Activated CD4-positive, CD25-positive, alpha-beta regulatory T cell treated with anti-CD3 and anti-CD28 coated beads, Interleukin-2, amount 50 U/mL, for 24 hours (primary cell): ENCODE data around the gene TMA7B.
A peak's percentile ranks its signal among the peaks of the same experiment; 100 is the strongest.

Source experiments
- ATAC-seq, 2 donors: fragments of 150-1000 bp; cut with Tn5 transposase; one replicate each; pipeline ENCODE4 v1.10.0; 2021; ENCODE audit warnings: mild to moderate bottlenecking in 1 of 2, moderate library complexity in 1 of 2

The TMA7B gene

GRCh38 chr22:39933741-39934140, 26.5 kb upstream of the TMA7B start:
- no peak for ATAC-seq

- ATAC-seq = no peak
Observed at GRCh38 chr22:39935116-39935515, 25.1 kb upstream of the TMA7B start.

GRCh38 chr22:39935612-39936011, 24.6 kb upstream of the TMA7B start:
- no peak for ATAC-seq

- no peak for ATAC-seq
Observed at GRCh38 chr22:39936523-39937145, 23.6 kb upstream of the TMA7B start.

DNA sequence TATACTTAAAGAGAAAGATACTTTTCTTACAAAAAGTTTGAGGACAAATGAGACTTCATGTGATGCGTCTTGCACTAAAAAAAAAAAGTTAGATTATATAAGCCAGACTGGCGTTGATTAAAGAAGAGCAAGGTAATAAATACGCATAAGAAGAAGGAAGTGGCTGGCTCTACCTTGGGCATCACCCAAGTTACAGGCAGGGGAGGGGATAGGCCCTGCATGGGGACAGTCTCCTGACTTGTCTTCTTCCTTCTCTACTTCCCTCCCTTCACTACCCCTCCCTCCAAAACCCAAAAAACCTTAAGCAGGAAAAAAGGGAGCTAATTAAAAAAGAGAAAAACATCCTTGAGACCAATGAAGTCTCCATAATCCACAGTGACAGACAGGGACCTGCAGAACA, 22.3 kb upstream of the TMA7B start:
- ATAC-seq = no peak

GRCh38 chr22:39938509-39939111, 21.6 kb upstream of the TMA7B start:
- peak; percentile 80 to 81 for ATAC-seq

GRCh38 chr22:39939830-39940229, 20.4 kb upstream of the TMA7B start:
- ATAC-seq = no peak

GRCh38 chr22:39940757-39941305, 19.4 kb upstream of the TMA7B start:
- peak; percentile 27 to 52 for ATAC-seq

DNA sequence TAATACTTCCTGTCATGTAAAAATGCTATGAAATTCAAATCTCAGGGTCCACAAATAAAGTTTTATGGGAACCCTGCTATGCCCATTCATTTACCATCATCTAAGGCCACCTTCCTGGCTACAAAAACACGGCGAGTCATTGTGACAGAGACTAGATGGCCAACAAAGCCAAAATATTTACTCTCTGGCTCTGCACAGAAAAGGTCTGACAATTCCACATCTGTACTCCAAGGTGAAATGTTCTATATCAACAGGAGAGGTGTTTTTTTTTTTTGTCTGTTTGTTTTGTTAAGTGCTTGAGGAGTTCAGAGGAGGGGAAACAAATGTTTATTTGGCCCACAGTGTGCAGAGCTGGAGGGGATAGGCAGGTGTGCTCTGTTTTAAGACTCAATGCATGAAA, 18.6 kb upstream of the TMA7B start:
- ATAC-seq = no peak

GRCh38 chr22:39942439-39943230, 17.6 kb upstream of the TMA7B start:
- ATAC-seq = no peak

- peak in 1 of 2 donors; percentile 24 for ATAC-seq
Observed at GRCh38 chr22:39943337-39943736, 16.9 kb upstream of the TMA7B start.

GRCh38 chr22:39943953-39944872, 16.0 kb upstream of the TMA7B start:
- no peak for ATAC-seq

GRCh38 chr22:39946126-39946502, 14.1 kb upstream of the TMA7B start:
- ATAC-seq = no peak

- ATAC-seq = no peak
Observed at GRCh38 chr22:39946503-39947219, 13.5 kb upstream of the TMA7B start.

GRCh38 chr22:39947220-39948216, 12.7 kb upstream of the TMA7B start:
- ATAC-seq = peak in 1 of 2 donors; percentile 19

DNA sequence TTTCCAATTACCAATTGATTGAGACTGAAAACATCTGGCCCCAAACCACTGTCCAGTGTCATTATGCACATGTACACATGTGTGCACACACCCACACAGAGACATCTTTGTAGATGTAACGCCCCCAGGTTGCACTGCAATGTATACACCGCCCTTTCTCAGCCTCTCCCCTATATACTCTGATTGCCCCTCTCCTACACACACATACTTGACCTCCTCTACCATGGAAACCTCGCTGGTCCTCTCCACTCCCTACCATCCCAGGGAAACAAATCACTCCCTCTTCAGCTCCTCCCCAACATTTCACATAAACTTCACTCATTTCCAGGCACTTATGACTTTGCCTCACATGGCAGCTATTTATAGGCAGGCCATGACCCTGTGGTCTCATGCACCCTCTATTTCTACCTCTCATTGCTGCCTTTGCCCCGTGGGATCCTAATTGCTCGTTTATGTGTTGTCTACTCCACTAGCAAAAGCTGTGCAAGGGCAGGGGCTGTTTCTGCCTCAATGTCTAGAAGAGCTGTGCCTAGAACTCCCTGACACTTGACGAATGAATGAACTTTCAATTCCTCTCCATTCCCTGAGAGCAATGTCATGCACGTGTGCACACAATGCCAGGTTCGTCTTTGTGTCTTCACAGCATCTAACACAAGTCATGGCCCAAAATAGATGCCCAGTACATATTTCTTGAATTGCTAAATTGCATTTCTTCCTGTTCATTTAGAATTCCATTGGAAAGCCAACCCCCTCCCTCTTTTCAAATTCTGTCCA, 10.0 kb upstream of the TMA7B start:
- ATAC-seq = no peak

- ATAC-seq = peak; percentile 69 to 72
Observed at GRCh38 chr22:39951603-39952293, 8.4 kb upstream of the TMA7B start.

DNA sequence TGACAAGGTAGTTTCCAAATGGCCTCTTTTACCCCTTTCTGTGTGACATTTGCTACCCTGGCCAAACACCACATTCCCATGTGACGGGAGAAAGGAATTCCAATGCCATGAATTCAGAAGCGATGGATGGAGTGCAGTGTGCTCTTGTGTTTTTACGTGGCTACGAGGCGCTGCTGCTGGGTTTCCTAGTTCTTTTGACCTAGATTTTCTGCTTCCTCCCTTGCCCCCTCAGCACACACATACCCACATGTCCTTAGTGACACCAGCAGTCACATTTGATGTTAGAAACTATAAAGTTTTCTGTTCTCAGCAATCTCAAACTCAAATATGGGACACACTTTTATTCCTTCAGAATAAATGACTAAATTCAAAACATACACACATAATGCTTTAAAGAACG, 7.8 kb upstream of the TMA7B start:
- ATAC-seq = no peak

GRCh38 chr22:39953101-39953500, 7.1 kb upstream of the TMA7B start:
- ATAC-seq = no peak
